A549 (cell line): ENCODE data around the gene TRAFD1. TPM values are rescaled to one million over a fixed set of nuclear protein-coding genes. Genes with fewer than 3 reads are reported as not detected.

Experiments
- ATAC-seq, 2 experiments: fragments of 200-7000 bp in 1 of 2; fragments of >200 bp in 1 of 2; cut with Nextera tagmentation in 1 of 2; cut with Tn5 transposase in 1 of 2; 3 replicates each; pipeline versions ENCODE4 v1.8.0 to v1.9.1; 2018 to 2020; ENCODE audit warnings: mild to moderate bottlenecking in 1 of 2, moderate library complexity in 1 of 2
- CTCF ChIA-PET: fragments of 300-600 bp; sonication (Branson Sonifier 250); formaldehyde crosslinking; extraction: SDS; loops from one replicate; lab custom pipeline; 2021; ENCODE audit warnings: antibody characterized with exemption, inconsistent platforms; lab: Yijun Ruan, JAX
- POLR2A ChIA-PET: fragments of 350-600 bp; formaldehyde crosslinking; extraction: SDS; loops from one replicate; lab custom pipeline; 2021; ENCODE audit warnings: antibody characterized with exemption, inconsistent platforms; lab: Yijun Ruan, JAX
- DNase-seq, 2 experiments: peaks; one replicate each; pipeline versions ENCODE4 v3.0.0 to v3.0.0-alpha.2; 2011 to 2016; ENCODE audit warnings: low read depth in 1 of 2, low spot score in 1 of 2
- FAIRE-seq: peaks from 2 replicates; lab custom pipeline; 2011; peaks lifted over from hg19 to GRCh38; lab: Jason Lieb, UNC
- H3K27ac ChIP-seq, 2 experiments: fragments of >200 bp; sonication (Bioruptor Twin); formaldehyde crosslinking; 3 replicates each; pipeline ENCODE4 v1.5.1; 2016 to 2017
- H3K4me1 ChIP-seq: fragments of >200 bp; sonication (Bioruptor Twin); formaldehyde crosslinking; 3 replicates; pipeline ENCODE4 v1.6.1; 2016
- H3K4me2 ChIP-seq: fragments of >200 bp; sonication (Bioruptor Twin); formaldehyde crosslinking; 3 replicates; pipeline ENCODE4 v1.6.1; 2016
- H3K4me3 ChIP-seq: fragments of >200 bp; sonication (Bioruptor Twin); formaldehyde crosslinking; 3 replicates; pipeline ENCODE4 v1.5.1; 2016
- H3K9me3 ChIP-seq: fragments of >200 bp; sonication (Bioruptor Twin); formaldehyde crosslinking; 3 replicates; pipeline ENCODE4 v1.6.1; 2016
- ATOH8 ChIP-seq: fragments of 250-450 bp; sonication (Bioruptor Pico); IDR thresholded peaks from 2 replicates; pipeline ENCODE4 v1.5.0; 2020; ENCODE audit warnings: low read depth, mild to moderate bottlenecking, moderate library complexity
- BHLHE40 ChIP-seq: IDR thresholded peaks from 2 replicates; pipeline ENCODE4 v1.6.1; 2012; ENCODE audit warnings: low read depth, low read length, inconsistent platforms
- CEBPB ChIP-seq, 2 experiments: fragments of >200 bp in 1 of 2; sonication (Bioruptor Twin) in 1 of 2; formaldehyde crosslinking in 1 of 2; IDR thresholded peaks; 2 replicates each; pipeline ENCODE4 v1.6.1; 2012 to 2016
- CHD2 ChIP-seq: fragments of 150-350 bp; IDR thresholded peaks from 2 replicates; pipeline ENCODE4 v1.6.1; 2014; ENCODE audit warnings: low read length; ENCODE audit not compliant: partially characterized antibody
- CHD4 ChIP-seq: fragments of 200-600 bp; sonication (generic); IDR thresholded peaks from 2 replicates; pipeline ENCODE4 v1.6.1; 2016; ENCODE audit warnings: antibody characterized with exemption, mild to moderate bottlenecking, borderline replicate concordance
- EHF ChIP-seq: fragments of 250-450 bp; sonication (Bioruptor Pico); IDR thresholded peaks from 2 replicates; pipeline ENCODE4 v1.5.0; 2020; ENCODE audit warnings: mild to moderate bottlenecking
- HOXA7 ChIP-seq: fragments of 250-450 bp; sonication (Bioruptor Pico); IDR thresholded peaks from 2 replicates; pipeline ENCODE4 v1.5.0; 2020; ENCODE audit warnings: mild to moderate bottlenecking, moderate library complexity
- HOXB5 ChIP-seq: fragments of 250-450 bp; sonication (Bioruptor Pico); IDR thresholded peaks from 2 replicates; pipeline ENCODE4 v1.5.0; 2020; ENCODE audit warnings: mild to moderate bottlenecking, moderate library complexity
- JUN ChIP-seq, 2 experiments: fragments of >200 bp; sonication (Bioruptor Twin); formaldehyde crosslinking; IDR thresholded peaks; 2 replicates in 1 of 2; 3 replicates in 1 of 2; pipeline ENCODE4 v1.6.1; 2016 to 2017
- KDM1A ChIP-seq: fragments of 200-600 bp; sonication (generic); IDR thresholded peaks from 2 replicates; pipeline ENCODE4 v1.6.1; 2016; ENCODE audit warnings: low read depth, mild to moderate bottlenecking
- MAX ChIP-seq: IDR thresholded peaks from 2 replicates; pipeline ENCODE4 v1.6.1; 2012
- NFE2L2 ChIP-seq: fragments of 150-350 bp; conservative IDR thresholded peaks from 2 replicates; pipeline ENCODE4 v1.6.1; 2014; ENCODE audit warnings: low read length
- PHF8 ChIP-seq: fragments of 200-600 bp; sonication (generic); IDR thresholded peaks from 2 replicates; pipeline ENCODE4 v1.6.1; 2016; ENCODE audit warnings: low read depth, mild to moderate bottlenecking, antibody characterized with exemption, moderate library complexity, borderline replicate concordance
- POLR2AphosphoS2 ChIP-seq: conservative IDR thresholded peaks from 2 replicates; pipeline ENCODE4 v1.6.1; 2012; ENCODE audit warnings: low read length, improper control_type of control experiment, inconsistent platforms
- RARB ChIP-seq: fragments of 250-450 bp; sonication (Bioruptor Pico); IDR thresholded peaks from 2 replicates; pipeline ENCODE4 v1.8.0; 2021; ENCODE audit warnings: mild to moderate bottlenecking, moderate library complexity
- RFX5 ChIP-seq: fragments of 450-650 bp; IDR thresholded peaks from 2 replicates; pipeline ENCODE4 v1.7.1; 2014; ENCODE audit warnings: antibody characterized with exemption, mild to moderate bottlenecking, moderate library complexity
- RNF2 ChIP-seq: fragments of 200-600 bp; sonication (generic); IDR thresholded peaks from 2 replicates; pipeline ENCODE4 v1.6.1; 2016; ENCODE audit warnings: low read depth, mild to moderate bottlenecking, antibody characterized with exemption, moderate library complexity, borderline replicate concordance
- SMC3 ChIP-seq: fragments of >200 bp; sonication (Bioruptor Twin); formaldehyde crosslinking; IDR thresholded peaks from 3 replicates; pipeline ENCODE4 v1.6.1; 2018; ENCODE audit warnings: inconsistent platforms
- TFCP2L1 ChIP-seq: fragments of 250-450 bp; sonication (Bioruptor Pico); IDR thresholded peaks from 2 replicates; pipeline ENCODE4 v1.5.0; 2021; ENCODE audit warnings: mild to moderate bottlenecking
- USF2 ChIP-seq: fragments of 450-650 bp; IDR thresholded peaks from 2 replicates; pipeline ENCODE4 v1.6.1; 2014; ENCODE audit warnings: antibody characterized with exemption
- ZSCAN20 ChIP-seq: fragments of 250-450 bp; sonication (Bioruptor Pico); IDR thresholded peaks from 2 replicates; pipeline ENCODE4 v1.8.0; 2022; ENCODE audit warnings: mild to moderate bottlenecking, moderate library complexity
- WGBS: methylation state at CpG from one replicate; pipeline ENCODE4 v1.1.6; 2017; ENCODE audit errors: missing lambda C conversion rate; 5-methylcytosine and 5-hydroxymethylcytosine counted together
- polyA plus RNA-seq, 4 experiments: library from polyadenylated mRNA; depleted of rRNA in 3 of 4; stranded (reverse); fragments of >200 nt; fragmentation: RNase III in 1 of 4; extraction: RNeasy Plus Mini Kit Qiagen cat#74134 plus additional on column Dnase treatment in 1 of 4; gene quantifications; 2 replicates in 3 of 4; 3 replicates in 1 of 4; pipeline ENCODE4 v1.2.3, GENCODE V29; 2011 to 2017
- TF ChIP-seq, protein P1 (sequence below): fragments of >200 bp; sonication (Bioruptor Twin); formaldehyde crosslinking; IDR thresholded peaks from 3 replicates; pipeline ENCODE4 v1.5.1; 2016
- TF ChIP-seq, protein P2 (sequence below): fragments of >200 bp; sonication (Bioruptor Twin); formaldehyde crosslinking; IDR thresholded peaks from 2 replicates; pipeline ENCODE4 v1.6.1; 2016
- TF ChIP-seq, protein P3 (sequence below): fragments of >200 bp; sonication (Bioruptor Twin); formaldehyde crosslinking; IDR thresholded peaks from 3 replicates; pipeline ENCODE4 v1.6.1; 2016
- TF ChIP-seq, protein P4 (sequence below): IDR thresholded peaks from 2 replicates; pipeline ENCODE4 v1.6.1; 2012; ENCODE audit warnings: low read depth, borderline replicate concordance

The TRAFD1 gene
- polyA plus RNA-seq, 2 of the 4 experiments (the other 2 are of a cell fraction) = 23.3 to 41.1 TPM

DNA sequence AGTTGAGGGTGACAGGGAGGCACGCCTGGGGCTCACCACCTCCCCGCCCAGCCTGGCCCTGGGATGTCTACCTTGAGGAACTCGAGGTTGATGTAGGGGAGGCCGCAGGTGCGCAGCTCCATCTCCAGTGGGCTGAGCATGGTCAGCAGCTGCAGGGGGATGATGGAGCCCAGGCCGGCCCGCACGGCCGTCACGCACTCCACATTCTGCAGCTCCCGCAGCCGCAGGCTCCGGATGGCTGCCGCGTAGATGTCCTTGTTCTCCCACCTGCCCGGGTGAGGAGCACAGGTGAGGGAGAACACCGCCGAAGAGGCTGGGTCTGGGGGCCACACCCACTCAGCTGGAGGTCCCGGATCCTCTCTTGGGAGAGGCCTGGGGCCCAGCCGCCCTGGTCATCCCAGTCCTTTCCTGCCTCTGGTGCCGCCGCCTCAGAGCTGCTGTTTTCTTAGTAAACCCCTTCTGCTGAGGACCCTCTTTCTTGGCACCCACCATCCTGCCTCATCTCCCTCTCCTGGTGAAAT lies 38.2 kb downstream of the TRAFD1 start (continued):
- no peak for TF ChIP-seq ATOH8 (CRISPR knock-in tag)

- POLR2A ChIA-PET = no interaction called here
- DNase-seq (no peak), ATAC-seq (no peak), FAIRE-seq (no peak)
- TF ChIP-seq TFCP2L1 (CRISPR knock-in tag) (no peak), ATOH8 (CRISPR knock-in tag) (no peak), PHF8 (no peak), MAX (no peak), POLR2AphosphoS2 (no peak), KDM1A (no peak), CEBPB (IDR thresholded peaks at IDR 0.05) (no peak), JUN (IDR thresholded peaks at IDR 0.05) (no peak), RNF2 (no peak), NFE2L2 (no peak), USF2 (no peak), CHD4 (no peak), SMC3 (no peak), ZSCAN20 (CRISPR knock-in tag) (no peak), HOXA7 (CRISPR knock-in tag) (no peak)
- TF ChIP-seq, protein P1, sequence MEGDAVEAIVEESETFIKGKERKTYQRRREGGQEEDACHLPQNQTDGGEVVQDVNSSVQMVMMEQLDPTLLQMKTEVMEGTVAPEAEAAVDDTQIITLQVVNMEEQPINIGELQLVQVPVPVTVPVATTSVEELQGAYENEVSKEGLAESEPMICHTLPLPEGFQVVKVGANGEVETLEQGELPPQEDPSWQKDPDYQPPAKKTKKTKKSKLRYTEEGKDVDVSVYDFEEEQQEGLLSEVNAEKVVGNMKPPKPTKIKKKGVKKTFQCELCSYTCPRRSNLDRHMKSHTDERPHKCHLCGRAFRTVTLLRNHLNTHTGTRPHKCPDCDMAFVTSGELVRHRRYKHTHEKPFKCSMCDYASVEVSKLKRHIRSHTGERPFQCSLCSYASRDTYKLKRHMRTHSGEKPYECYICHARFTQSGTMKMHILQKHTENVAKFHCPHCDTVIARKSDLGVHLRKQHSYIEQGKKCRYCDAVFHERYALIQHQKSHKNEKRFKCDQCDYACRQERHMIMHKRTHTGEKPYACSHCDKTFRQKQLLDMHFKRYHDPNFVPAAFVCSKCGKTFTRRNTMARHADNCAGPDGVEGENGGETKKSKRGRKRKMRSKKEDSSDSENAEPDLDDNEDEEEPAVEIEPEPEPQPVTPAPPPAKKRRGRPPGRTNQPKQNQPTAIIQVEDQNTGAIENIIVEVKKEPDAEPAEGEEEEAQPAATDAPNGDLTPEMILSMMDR = no peak
- TF ChIP-seq, protein P2, sequence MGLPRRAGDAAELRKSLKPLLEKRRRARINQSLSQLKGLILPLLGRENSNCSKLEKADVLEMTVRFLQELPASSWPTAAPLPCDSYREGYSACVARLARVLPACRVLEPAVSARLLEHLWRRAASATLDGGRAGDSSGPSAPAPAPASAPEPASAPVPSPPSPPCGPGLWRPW = no peak
- no peak overlapping the region for H3K4me3 ChIP-seq
- no peak overlapping the region for H3K4me2 ChIP-seq
- no peaks in the 10 kb centered on the region for H3K4me1 ChIP-seq
- no peaks in the 10 kb centered on the region for H3K9me3 ChIP-seq
- no peak overlapping the region for H3K27ac ChIP-seq
- WGBS = 91% methylated on average over 22 of the region's 26 CpGs
- CTCF ChIA-PET = interaction anchor here (0.9 kb wide), 1 partner anchor 16 kb away, joined by 3 read pairs; no protein-coding TSS in a partner anchor
Observed at GRCh38 chr12:112164011-112164660, 38.8 kb downstream of the TRAFD1 start.

DNA sequence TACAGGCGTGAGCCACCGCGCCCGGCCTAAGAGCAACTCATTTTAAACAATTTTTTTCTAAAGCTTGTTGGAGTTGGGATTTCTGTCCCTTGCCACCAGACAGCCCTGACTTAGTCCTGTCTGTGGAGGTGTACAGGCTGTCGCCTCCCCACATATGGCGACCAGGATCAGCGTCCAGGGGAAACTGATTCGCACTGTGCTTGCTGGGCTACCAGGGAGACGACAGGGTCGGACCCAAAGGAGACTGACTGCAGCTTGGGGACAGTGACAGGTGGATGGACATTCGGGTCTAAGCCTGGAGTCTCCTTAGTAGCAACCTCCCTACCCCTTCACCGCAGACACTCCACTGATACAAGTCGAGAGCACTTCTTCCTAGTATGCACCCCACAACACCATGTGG lies 40.3 kb downstream of the TRAFD1 start:
- TF ChIP-seq HOXB5 (CRISPR knock-in tag) (no peak), EHF (no peak), ZSCAN20 (CRISPR knock-in tag) (no peak), SMC3 (no peak), HOXA7 (CRISPR knock-in tag) (no peak), RFX5 (no peak), RARB (CRISPR knock-in tag) (no peak), BHLHE40 (no peak), CHD2 (no peak)
- TF ChIP-seq, protein P3, sequence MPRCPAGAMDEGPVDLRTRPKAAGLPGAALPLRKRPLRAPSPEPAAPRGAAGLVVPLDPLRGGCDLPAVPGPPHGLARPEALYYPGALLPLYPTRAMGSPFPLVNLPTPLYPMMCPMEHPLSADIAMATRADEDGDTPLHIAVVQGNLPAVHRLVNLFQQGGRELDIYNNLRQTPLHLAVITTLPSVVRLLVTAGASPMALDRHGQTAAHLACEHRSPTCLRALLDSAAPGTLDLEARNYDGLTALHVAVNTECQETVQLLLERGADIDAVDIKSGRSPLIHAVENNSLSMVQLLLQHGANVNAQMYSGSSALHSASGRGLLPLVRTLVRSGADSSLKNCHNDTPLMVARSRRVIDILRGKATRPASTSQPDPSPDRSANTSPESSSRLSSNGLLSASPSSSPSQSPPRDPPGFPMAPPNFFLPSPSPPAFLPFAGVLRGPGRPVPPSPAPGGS = no peak
- TF ChIP-seq, protein P4, sequence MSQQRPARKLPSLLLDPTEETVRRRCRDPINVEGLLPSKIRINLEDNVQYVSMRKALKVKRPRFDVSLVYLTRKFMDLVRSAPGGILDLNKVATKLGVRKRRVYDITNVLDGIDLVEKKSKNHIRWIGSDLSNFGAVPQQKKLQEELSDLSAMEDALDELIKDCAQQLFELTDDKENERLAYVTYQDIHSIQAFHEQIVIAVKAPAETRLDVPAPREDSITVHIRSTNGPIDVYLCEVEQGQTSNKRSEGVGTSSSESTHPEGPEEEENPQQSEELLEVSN = no peak
- ChIA-PET CTCF (no interaction called here), POLR2A (interaction anchor here (0.5 kb wide), 1 partner anchor 107 kb away, joined by 3 read pairs; no protein-coding TSS in a partner anchor)
- DNase-seq = no peak
- H3K4me2 ChIP-seq = no peak overlapping the region
- no peak for FAIRE-seq
- ATAC-seq = no peak
- no peak overlapping the region for H3K4me3 ChIP-seq
- no peaks in the 10 kb centered on the region for H3K4me1 ChIP-seq
- no peak overlapping the region for H3K27ac ChIP-seq
- H3K9me3 ChIP-seq = no peaks in the 10 kb centered on the region
- WGBS = 95% methylated on average over 13 of the region's 13 CpGs
